ENCODE measurements around the gene THBS1.

The THBS1 gene

GRCh38 chr15:39593071-39593655 is 12.3 kb downstream of the THBS1 start:
- no peak for ATAC-seq
- TF ChIP-seq GLIS3 (CRISPR knock-in tag; IDR thresholded peaks at IDR 0.05) (no peak), SNAI2 (CRISPR knock-in tag; IDR thresholded peaks at IDR 0.05) (no peak), OSR1 (CRISPR knock-in tag; IDR thresholded peaks at IDR 0.05) (no peak), ZFP3 (CRISPR knock-in tag; IDR thresholded peaks at IDR 0.05) (no peak), PPARA (CRISPR knock-in tag; IDR thresholded peaks at IDR 0.05; ENCODE audit: borderline replicate concordance) (no peak), CSDC2 (CRISPR knock-in tag; IDR thresholded peaks at IDR 0.05) (no peak), TCF4 (CRISPR knock-in tag; IDR thresholded peaks at IDR 0.05; ENCODE audit: borderline replicate concordance) (no peak), ARNTL (CRISPR knock-in tag; IDR thresholded peaks at IDR 0.05; ENCODE audit: borderline replicate concordance, low read depth) (no peak), ZNF8 (CRISPR knock-in tag; IDR thresholded peaks at IDR 0.05) (no peak)

DNA sequence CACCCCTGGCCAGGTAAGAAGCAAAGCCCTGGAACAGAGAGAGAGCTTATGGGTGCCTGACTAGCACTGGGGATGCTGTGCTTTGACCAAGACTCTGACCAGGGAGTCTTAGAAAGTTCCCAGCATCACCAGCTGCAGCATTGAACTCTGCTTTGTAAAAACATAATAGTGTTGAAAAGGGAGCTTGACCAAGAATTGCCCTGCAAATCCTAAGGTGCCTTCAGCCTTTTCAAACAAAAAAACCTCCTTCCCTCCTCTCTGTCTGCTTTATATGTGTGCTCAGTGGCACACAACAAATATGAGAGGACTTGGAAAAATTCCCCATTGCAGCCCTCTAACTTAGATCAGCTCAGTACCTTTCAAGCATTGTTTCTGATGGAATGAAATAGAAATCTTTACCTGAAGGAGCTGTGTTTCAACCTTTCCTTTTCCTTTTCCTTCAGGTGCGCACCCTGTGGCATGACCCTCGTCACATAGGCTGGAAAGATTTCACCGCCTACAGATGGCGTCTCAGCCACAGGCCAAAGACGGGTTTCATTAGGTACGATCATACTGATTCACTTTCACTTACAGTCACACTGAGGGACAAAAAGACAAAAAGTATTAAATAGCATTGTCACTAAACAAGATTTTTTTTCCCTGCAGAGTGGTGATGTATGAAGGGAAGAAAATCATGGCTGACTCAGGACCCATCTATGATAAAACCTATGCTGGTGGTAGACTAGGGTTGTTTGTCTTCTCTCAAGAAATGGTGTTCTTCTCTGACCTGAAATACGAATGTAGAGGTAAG is 13.0 kb downstream of the THBS1 start:
- no peak for TF ChIP-seq RARB (CRISPR knock-in tag; IDR thresholded peaks at IDR 0.05)
- no peak for TF ChIP-seq GLIS3 (CRISPR knock-in tag; IDR thresholded peaks at IDR 0.05)
- no peak for TF ChIP-seq ARNTL (CRISPR knock-in tag; IDR thresholded peaks at IDR 0.05; ENCODE audit: borderline replicate concordance, low read depth)
- no peak for TF ChIP-seq SNAI2 (CRISPR knock-in tag; IDR thresholded peaks at IDR 0.05)
- no peak for TF ChIP-seq ESRRG (CRISPR knock-in tag; IDR thresholded peaks at IDR 0.05)
- no peak for TF ChIP-seq TCF4 (CRISPR knock-in tag; IDR thresholded peaks at IDR 0.05; ENCODE audit: borderline replicate concordance)
- TF ChIP-seq, protein P1, sequence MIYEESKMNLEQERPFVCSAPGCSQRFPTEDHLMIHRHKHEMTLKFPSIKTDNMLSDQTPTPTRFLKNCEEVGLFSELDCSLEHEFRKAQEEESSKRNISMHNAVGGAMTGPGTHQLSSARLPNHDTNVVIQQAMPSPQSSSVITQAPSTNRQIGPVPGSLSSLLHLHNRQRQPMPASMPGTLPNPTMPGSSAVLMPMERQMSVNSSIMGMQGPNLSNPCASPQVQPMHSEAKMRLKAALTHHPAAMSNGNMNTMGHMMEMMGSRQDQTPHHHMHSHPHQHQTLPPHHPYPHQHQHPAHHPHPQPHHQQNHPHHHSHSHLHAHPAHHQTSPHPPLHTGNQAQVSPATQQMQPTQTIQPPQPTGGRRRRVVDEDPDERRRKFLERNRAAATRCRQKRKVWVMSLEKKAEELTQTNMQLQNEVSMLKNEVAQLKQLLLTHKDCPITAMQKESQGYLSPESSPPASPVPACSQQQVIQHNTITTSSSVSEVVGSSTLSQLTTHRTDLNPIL (CRISPR knock-in tag; IDR thresholded peaks at IDR 0.05; ENCODE audit: low read depth): no peak
- TF ChIP-seq CSDC2 (CRISPR knock-in tag; IDR thresholded peaks at IDR 0.05): no peak
- TF ChIP-seq CSRNP3 (CRISPR knock-in tag; IDR thresholded peaks at IDR 0.05): no peak
- TF ChIP-seq ZNF8 (CRISPR knock-in tag; IDR thresholded peaks at IDR 0.05): no peak
- no peak for TF ChIP-seq TOX (CRISPR knock-in tag; IDR thresholded peaks at IDR 0.05; ENCODE audit: borderline replicate concordance)
- TF ChIP-seq ISL1 (CRISPR knock-in tag; IDR thresholded peaks at IDR 0.05): no peak
- no peak for TF ChIP-seq ZNF565 (CRISPR knock-in tag; conservative IDR thresholded peaks at IDR 0.05; ENCODE audit: low read depth)
- TF ChIP-seq, protein P2, sequence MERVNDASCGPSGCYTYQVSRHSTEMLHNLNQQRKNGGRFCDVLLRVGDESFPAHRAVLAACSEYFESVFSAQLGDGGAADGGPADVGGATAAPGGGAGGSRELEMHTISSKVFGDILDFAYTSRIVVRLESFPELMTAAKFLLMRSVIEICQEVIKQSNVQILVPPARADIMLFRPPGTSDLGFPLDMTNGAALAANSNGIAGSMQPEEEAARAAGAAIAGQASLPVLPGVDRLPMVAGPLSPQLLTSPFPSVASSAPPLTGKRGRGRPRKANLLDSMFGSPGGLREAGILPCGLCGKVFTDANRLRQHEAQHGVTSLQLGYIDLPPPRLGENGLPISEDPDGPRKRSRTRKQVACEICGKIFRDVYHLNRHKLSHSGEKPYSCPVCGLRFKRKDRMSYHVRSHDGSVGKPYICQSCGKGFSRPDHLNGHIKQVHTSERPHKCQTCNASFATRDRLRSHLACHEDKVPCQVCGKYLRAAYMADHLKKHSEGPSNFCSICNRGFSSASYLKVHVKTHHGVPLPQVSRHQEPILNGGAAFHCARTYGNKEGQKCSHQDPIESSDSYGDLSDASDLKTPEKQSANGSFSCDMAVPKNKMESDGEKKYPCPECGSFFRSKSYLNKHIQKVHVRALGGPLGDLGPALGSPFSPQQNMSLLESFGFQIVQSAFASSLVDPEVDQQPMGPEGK (CRISPR knock-in tag; IDR thresholded peaks at IDR 0.05; ENCODE audit: borderline replicate concordance): no peak
- TF ChIP-seq POU6F1 (CRISPR knock-in tag; IDR thresholded peaks at IDR 0.05; ENCODE audit: borderline replicate concordance, low read depth): no peak
- no peak for ATAC-seq

DNA sequence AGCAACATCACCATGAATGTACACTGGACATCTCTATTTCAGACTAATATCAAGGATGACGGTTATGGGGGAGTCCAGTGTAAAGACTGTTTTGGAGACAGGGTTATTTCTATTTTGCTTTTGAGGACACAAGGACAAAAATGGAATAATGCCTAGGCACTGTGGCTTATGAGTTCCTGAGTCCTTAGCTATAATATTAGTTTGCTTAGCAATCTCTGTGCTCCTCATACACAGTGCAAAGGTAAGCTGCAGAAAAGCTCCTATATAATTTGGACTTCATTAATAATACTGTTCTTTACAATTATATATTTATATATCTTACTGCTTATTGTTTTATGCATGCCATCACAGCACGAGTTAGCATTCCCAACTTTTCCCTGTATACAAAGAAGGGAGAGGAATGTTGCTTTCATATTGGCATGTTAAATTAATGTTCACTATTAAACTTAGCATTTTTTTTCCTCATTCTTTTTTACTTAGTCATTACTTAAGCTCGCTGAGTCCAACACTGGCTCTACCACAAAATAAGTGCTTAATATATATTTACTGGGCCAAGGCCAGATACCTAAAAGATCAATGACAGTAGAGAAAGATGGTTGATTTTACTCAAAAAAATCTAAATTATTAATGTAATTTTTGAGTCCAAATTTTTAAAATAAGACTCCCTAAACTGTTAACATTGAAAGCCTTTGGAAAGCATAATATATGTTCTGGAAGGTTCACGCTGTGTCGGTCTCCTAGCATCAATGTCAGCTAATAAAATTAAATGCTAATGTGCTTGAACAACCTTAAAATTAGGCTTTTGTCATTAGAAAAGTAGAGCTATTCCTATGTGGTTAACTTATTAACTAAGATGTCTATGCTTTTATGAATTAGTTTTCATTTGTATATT is 13.8 kb downstream of the THBS1 start:
- TF ChIP-seq, protein P2 (CRISPR knock-in tag; IDR thresholded peaks at IDR 0.05; ENCODE audit: borderline replicate concordance): no peak
- peak; percentile 63 for TF ChIP-seq ISL1 (CRISPR knock-in tag; IDR thresholded peaks at IDR 0.05)
- ATAC-seq: peak; percentile 14; the same call in 2 of the 3 replicates

Data from SK-N-SH treated with all-trans-retinoic acid at 6 μM for 48 hours (cell line).